Erythroblast (primary cell): Measurements from ENCODE around the gene B3GALT4.
"Not testable (repeated sequence)": the region's sequence is repeated elsewhere in the genome, so short reads cannot be mapped to it uniquely, and the experiment has no call there.

Experiments used
- GATA1 ChIP-seq: IDR thresholded peaks from 2 replicates; pipeline ENCODE4 v1.6.1; 2011; ENCODE audit warnings: low read depth, mild to moderate bottlenecking, control low read depth, low read length, moderate library complexity
- POLR2A ChIP-seq: IDR thresholded peaks from 2 replicates; pipeline ENCODE4 v1.6.1; 2011; ENCODE audit warnings: mild to moderate bottlenecking, low read length

DNA sequence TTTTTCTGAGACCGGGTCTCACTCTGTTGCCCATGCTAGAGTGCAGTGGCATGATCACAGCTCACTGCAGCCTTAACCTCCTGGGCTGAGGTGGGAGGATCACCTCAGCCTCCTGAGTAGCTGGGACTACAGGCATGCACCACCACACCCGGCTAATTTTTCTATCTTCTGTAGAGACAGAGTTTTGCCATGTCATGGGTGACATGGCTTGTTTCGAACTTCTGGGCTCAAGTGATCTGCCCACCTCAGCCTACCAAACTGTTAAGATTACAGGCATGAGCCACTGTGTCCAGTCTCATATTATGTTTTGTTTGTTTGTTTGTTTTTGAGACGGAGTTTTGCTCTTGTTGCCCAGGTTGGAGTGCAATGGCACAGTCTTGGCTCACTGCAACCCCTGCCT lies 8.3 kb downstream of the B3GALT4 start:
- not testable (repeated sequence) for TF ChIP-seq POLR2A, GATA1
